ENCODE data around the gene RAB40B. TPM values are rescaled to one million over a fixed set of nuclear protein-coding genes. Genes with fewer than 3 reads are reported as not detected.

Gene RAB40B
- total and polyA plus RNA-seq, 2 of the 4 experiments (the other 2 are of a cell fraction), result 14.9 to 20.0 TPM

DNA sequence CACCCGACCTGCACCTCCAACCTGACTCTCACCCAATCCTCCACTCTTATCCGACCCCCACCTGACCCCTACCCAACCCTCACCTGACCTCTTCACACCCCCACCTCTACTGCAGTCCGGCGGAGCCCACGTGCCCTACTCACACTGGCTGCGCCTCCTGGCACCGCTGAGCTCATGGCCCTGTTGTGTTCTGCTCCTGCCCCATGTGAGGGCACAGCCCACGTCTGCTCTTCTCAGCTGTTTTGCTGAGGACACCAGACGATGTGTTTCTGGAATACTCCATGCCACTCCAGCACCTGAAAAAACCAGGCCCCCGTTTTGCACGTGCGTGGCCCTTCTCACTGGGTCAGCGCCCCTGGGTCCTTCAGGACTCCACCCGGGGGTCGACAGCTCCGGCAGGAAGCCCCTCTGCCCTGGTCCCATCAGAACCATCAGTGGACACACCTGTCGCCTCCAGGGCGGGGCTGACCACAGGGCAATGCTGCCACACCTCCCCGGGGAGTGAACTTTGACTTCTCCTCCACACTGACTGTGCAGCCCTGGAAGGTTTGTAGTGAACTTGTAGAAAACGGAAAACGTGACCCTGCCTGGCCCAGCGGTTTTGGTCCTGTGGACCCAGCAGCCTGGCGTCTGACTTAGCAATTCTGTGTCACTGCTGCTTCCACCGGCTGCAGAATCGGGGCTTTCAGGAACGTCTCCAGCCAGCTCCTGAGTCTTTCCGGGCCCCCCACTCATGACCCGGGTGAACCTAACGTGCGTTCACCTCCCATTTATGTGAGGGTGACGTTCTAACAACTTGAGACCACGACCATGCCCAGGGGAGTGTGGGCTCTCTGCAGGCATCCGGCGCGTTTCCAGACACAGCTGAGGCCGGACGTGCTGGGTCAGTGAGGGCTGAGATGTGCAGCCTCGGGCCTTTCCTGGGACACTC is 5.7 kb upstream of the RAB40B start:
- Histone ChIP-seq H2BK15ac (ENCODE audit: low read depth, low read length) (no peak overlapping the region), H3K4me3 (ENCODE audit: insufficient read depth, low read depth, low read length) (no peak overlapping the region), H3K4ac (ENCODE audit: low read depth, low read length) (no peak overlapping the region), H4K91ac (ENCODE audit: insufficient read depth, low read depth, low read length) (no peak overlapping the region), H3K23ac (ENCODE audit: low read depth, low read length) (no peak overlapping the region), H4K20me1 (ENCODE audit: insufficient read depth, low read length) (no peaks in the 10 kb centered on the region), H2AK9ac (replicated peaks; ENCODE audit: low read depth, low read length, poor library complexity) (no peak overlapping the region), H3K27me3 (ENCODE audit: control insufficient read depth, insufficient read depth, low read length) (peaks cover 8% of the 10 kb centered on the region; the same call in 1 of the 2 replicates), H3K9ac (ENCODE audit: low read depth, low read length) (no peak overlapping the region), H2BK20ac (ENCODE audit: low read depth, low read length) (no peak overlapping the region), H3K4me1 (ENCODE audit: control insufficient read depth, insufficient read depth, low read length) (peaks cover under 1% of the 10 kb centered on the region; the same call in 1 of the 2 replicates), H3K14ac (replicated peaks; ENCODE audit: low read depth, low read length) (no peak overlapping the region), H3K9me3 (ENCODE audit: control insufficient read depth, insufficient read depth, low read length) (no peaks in the 10 kb centered on the region), H3K9me1 (ENCODE audit: insufficient read depth, low read length) (peaks cover 3% of the 10 kb centered on the region), H2BK5ac (ENCODE audit: low read depth, low read length, poor library complexity, severe bottlenecking) (no peak overlapping the region), H4K5ac (ENCODE audit: low read depth, low read length) (no peak overlapping the region), H3K27ac (ENCODE audit: insufficient read depth, low read length) (no peak overlapping the region), H2AFZ (replicated peaks; ENCODE audit: low read length, poor library complexity) (peak overlapping the region; percentile 32), H3K36me3 (ENCODE audit: control insufficient read depth, insufficient read depth, low read length) (no peaks in the 10 kb centered on the region), H2BK120ac (ENCODE audit: low read depth, low read length) (no peak overlapping the region), H3K56ac (ENCODE audit: extremely low read depth, insufficient read depth, low read length) (no peak overlapping the region), H2AK5ac (ENCODE audit: low read depth, low read length) (no peak overlapping the region), H3K4me2 (ENCODE audit: low read depth, low read length) (no peak overlapping the region), H4K8ac (ENCODE audit: low read depth in 2 of 2, low read length in 2 of 2) (no peak overlapping the region), H3K79me1 (ENCODE audit: low read depth in 1 of 2, low read length in 2 of 2) (no peaks in the 10 kb centered on the region), H3K18ac (ENCODE audit: low read depth, low read length) (no peak overlapping the region)
- ATAC-seq (ENCODE audit: low read depth) (no peak), DNase-seq (no peak)
- POLR2A ChIA-PET (ENCODE audit: unreplicated experiment), result no interaction called here
- dilution Hi-C loops (cut with HindIII; ENCODE audit: low sequenced_read_pairs, unreplicated experiment) (no loop called here), intact Hi-C loops (cut with micrococcal nuclease) (no loop called here), in situ Hi-C loops (cut with MboI; ENCODE audit: low sequenced_read_pairs) (no loop called here)
- no TSS peak for BruUV-seq (replicated peaks)
- TF ChIP-seq POLR2A (IDR thresholded peaks at IDR 0.05; ENCODE audit: low read depth, low read length) (no peak), SMC3 (IDR thresholded peaks at IDR 0.05; ENCODE audit: low read depth, low read length) (no peak), CEBPB (IDR thresholded peaks at IDR 0.05; ENCODE audit: low read depth, low read length) (no peak), RFX5 (IDR thresholded peaks at IDR 0.05; ENCODE audit: low read depth, low read length) (no peak)
- TF ChIP-seq, protein P1, sequence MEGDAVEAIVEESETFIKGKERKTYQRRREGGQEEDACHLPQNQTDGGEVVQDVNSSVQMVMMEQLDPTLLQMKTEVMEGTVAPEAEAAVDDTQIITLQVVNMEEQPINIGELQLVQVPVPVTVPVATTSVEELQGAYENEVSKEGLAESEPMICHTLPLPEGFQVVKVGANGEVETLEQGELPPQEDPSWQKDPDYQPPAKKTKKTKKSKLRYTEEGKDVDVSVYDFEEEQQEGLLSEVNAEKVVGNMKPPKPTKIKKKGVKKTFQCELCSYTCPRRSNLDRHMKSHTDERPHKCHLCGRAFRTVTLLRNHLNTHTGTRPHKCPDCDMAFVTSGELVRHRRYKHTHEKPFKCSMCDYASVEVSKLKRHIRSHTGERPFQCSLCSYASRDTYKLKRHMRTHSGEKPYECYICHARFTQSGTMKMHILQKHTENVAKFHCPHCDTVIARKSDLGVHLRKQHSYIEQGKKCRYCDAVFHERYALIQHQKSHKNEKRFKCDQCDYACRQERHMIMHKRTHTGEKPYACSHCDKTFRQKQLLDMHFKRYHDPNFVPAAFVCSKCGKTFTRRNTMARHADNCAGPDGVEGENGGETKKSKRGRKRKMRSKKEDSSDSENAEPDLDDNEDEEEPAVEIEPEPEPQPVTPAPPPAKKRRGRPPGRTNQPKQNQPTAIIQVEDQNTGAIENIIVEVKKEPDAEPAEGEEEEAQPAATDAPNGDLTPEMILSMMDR (conservative IDR thresholded peaks at IDR 0.05; ENCODE audit: low read depth, low read length), result no peak
- WGBS, 2 experiments (ENCODE audit: extremely low coverage in 2 of 2, insufficient read length in 1 of 2), result 61% methylated on average over 14 of the region's 38 CpGs; no CpG with 5 or more reads in 1 of the 2 experiments
- CTCF ChIA-PET, result no interaction called here
